H1 (cell line): ENCODE measurements around the gene TMC6. TPM values are rescaled to one million over a fixed set of nuclear protein-coding genes. Genes with fewer than 3 reads are reported as not detected.

ENCODE experiments used
- CTCF ChIA-PET: fragments of 300-600 bp; sonication (Branson Sonifier 250); formaldehyde crosslinking; loops from one replicate; lab custom pipeline; 2021; ENCODE audit not compliant: partially characterized antibody; lab: Charles Lee
- POLR2A ChIA-PET: fragments of 300-600 bp; sonication (Branson Sonifier 250); formaldehyde crosslinking; loops from one replicate; lab custom pipeline; 2021; ENCODE audit warnings: inconsistent platforms; ENCODE audit not compliant: partially characterized antibody; lab: Charles Lee
- DNase-seq, 2 experiments: peaks; one replicate each; pipeline versions ENCODE4 v3.0.0 to v3.0.0-alpha.2; 2010 to 2022; ENCODE audit warnings: low spot score in 2 of 2, low read depth in 1 of 2, mixed read lengths in 1 of 2
- FAIRE-seq: peaks from 2 replicates; lab custom pipeline; 2011; peaks lifted over from hg19 to GRCh38; lab: Jason Lieb, UNC
- H2AFZ ChIP-seq: 2 replicates; pipeline ENCODE4 v1.8.1; 2012; ENCODE audit warnings: low read length, inconsistent platforms
- H2AK5ac ChIP-seq: 2 replicates; pipeline ENCODE4 v1.6.1; 2013; ENCODE audit warnings: low read depth, low read length
- H2BK120ac ChIP-seq: replicated peaks from 2 replicates; pipeline ENCODE3; 2013; ENCODE audit warnings: low read depth, low read length, inconsistent platforms
- H2BK12ac ChIP-seq: 2 replicates; pipeline ENCODE4 v1.6.1; 2013; ENCODE audit warnings: low read depth, low read length
- H2BK15ac ChIP-seq: 2 replicates; pipeline ENCODE4 v1.6.1; 2013; ENCODE audit warnings: low read length
- H2BK20ac ChIP-seq: 2 replicates; pipeline ENCODE4 v1.6.1; 2013; ENCODE audit warnings: low read length
- H2BK5ac ChIP-seq: 2 replicates; pipeline ENCODE4 v1.6.1; 2013; ENCODE audit warnings: low read depth, low read length
- H3K14ac ChIP-seq: 2 replicates; pipeline ENCODE4 v1.6.1; 2013; ENCODE audit warnings: inconsistent platforms; ENCODE audit not compliant: insufficient read length
- H3K18ac ChIP-seq: 2 replicates; pipeline ENCODE4 v1.6.1; 2013; ENCODE audit warnings: low read length; ENCODE audit errors: extremely low read depth
- H3K23ac ChIP-seq: 2 replicates; pipeline ENCODE4 v1.6.1; 2013; ENCODE audit warnings: inconsistent platforms; ENCODE audit not compliant: insufficient read length
- H3K23me2 ChIP-seq: 2 replicates; pipeline ENCODE4 v1.6.1; 2013; ENCODE audit warnings: low read depth, low read length
- H3K27ac ChIP-seq: 2 replicates; pipeline ENCODE4 v1.6.1; 2011; ENCODE audit warnings: low read depth, low read length, inconsistent platforms
- H3K27me3 ChIP-seq, 4 experiments: replicated peaks in 1 of 4; 1 replicate in 1 of 4; 2 replicates in 3 of 4; pipeline versions ENCODE4 v1.6.1 to v1.8.1; 2011 to 2013; ENCODE audit warnings: low read length in 3 of 4, mild to moderate bottlenecking in 3 of 4, inconsistent platforms in 2 of 4, mixed read lengths in 2 of 4, moderate library complexity in 1 of 4; ENCODE audit not compliant: control insufficient read depth in 3 of 4, insufficient read depth in 3 of 4; ENCODE audit errors: extremely low read depth in 1 of 4
- H3K36me3 ChIP-seq, 4 experiments: 2 replicates each; pipeline versions ENCODE4 v1.6.1 to v1.8.1; 2011 to 2013; ENCODE audit warnings: mild to moderate bottlenecking in 4 of 4, low read length in 3 of 4, moderate library complexity in 2 of 4, control low read depth in 1 of 4, inconsistent platforms in 1 of 4; ENCODE audit not compliant: insufficient read depth in 4 of 4, control insufficient read depth in 2 of 4
- H3K4ac ChIP-seq: replicated peaks from 2 replicates; pipeline ENCODE3; 2013; ENCODE audit warnings: low read length, low read depth, mixed read lengths, inconsistent platforms; ENCODE audit not compliant: insufficient read length
- H3K4me1 ChIP-seq, 4 experiments: replicated peaks in 1 of 4; 1 replicate in 1 of 4; 2 replicates in 3 of 4; pipeline versions ENCODE4 v1.6.1 to v1.8.1; 2011 to 2013; ENCODE audit warnings: low read length in 3 of 4, inconsistent platforms in 2 of 4, mixed read lengths in 1 of 4; ENCODE audit not compliant: insufficient read depth in 4 of 4, control insufficient read depth in 3 of 4
- H3K4me2 ChIP-seq, 2 experiments: 2 replicates each; pipeline versions ENCODE4 v1.6.1 to v1.8.1; 2011 to 2013; ENCODE audit warnings: low read depth in 2 of 2, low read length in 2 of 2, control low read depth in 1 of 2, inconsistent platforms in 1 of 2, mild to moderate bottlenecking in 1 of 2; ENCODE audit not compliant: insufficient read depth in 1 of 2
- H3K4me3 ChIP-seq, 4 experiments: fragments of 200-600, 300-600 bp in 1 of 4; sonication (generic), shearing (Covaris generic), sonication (Bioruptor Twin) in 1 of 4; 2 replicates each; pipeline versions ENCODE4 v1.5.1 to v1.8.1; 2011 to 2016; ENCODE audit warnings: low read length in 4 of 4, low read depth in 3 of 4, control low read depth in 2 of 4, inconsistent platforms in 2 of 4, mild to moderate bottlenecking in 2 of 4, mixed read lengths in 1 of 4, moderate library complexity in 1 of 4; ENCODE audit not compliant: insufficient read depth in 2 of 4; ENCODE audit errors: extremely low read depth in 1 of 4
- H3K56ac ChIP-seq: replicated peaks from 2 replicates; pipeline ENCODE3; 2013; ENCODE audit warnings: low read depth, mild to moderate bottlenecking, mixed read lengths, low read length, inconsistent platforms; ENCODE audit not compliant: insufficient read length
- H3K79me1 ChIP-seq: 2 replicates; pipeline ENCODE4 v1.6.1; 2013; ENCODE audit warnings: low read depth, low read length, control low read depth
- H3K79me2 ChIP-seq, 2 experiments: 2 replicates each; pipeline versions ENCODE4 v1.6.1 to v1.8.1; 2012 to 2013; ENCODE audit warnings: low read length in 2 of 2, mild to moderate bottlenecking in 2 of 2, inconsistent platforms in 1 of 2; ENCODE audit not compliant: insufficient read depth in 2 of 2, control insufficient read depth in 1 of 2
- H3K9ac ChIP-seq, 4 experiments: replicated peaks in 1 of 4; 1 replicate in 1 of 4; 2 replicates in 3 of 4; pipeline versions ENCODE4 v1.6.1 to v1.8.1; 2011 to 2013; ENCODE audit warnings: low read depth in 3 of 4, low read length in 3 of 4, control low read depth in 2 of 4, mild to moderate bottlenecking in 2 of 4, moderate library complexity in 2 of 4, inconsistent platforms in 1 of 4; ENCODE audit errors: extremely low read depth in 1 of 4
- H3K9me3 ChIP-seq, 2 experiments: 2 replicates each; pipeline versions ENCODE4 v1.6.1 to v1.8.1; 2012 to 2013; ENCODE audit warnings: mild to moderate bottlenecking in 2 of 2, moderate library complexity in 2 of 2, control low read depth in 1 of 2, inconsistent platforms in 1 of 2, low read depth in 1 of 2, low read length in 1 of 2, mixed read lengths in 1 of 2; ENCODE audit not compliant: insufficient read depth in 2 of 2
- H4K20me1 ChIP-seq, 2 experiments: replicated peaks in 1 of 2; 2 replicates each; pipeline versions ENCODE3 to v1.8.1; 2011 to 2013; ENCODE audit warnings: inconsistent platforms in 2 of 2, low read length in 2 of 2, mild to moderate bottlenecking in 1 of 2; ENCODE audit not compliant: insufficient read depth in 2 of 2, control insufficient read depth in 1 of 2
- H4K5ac ChIP-seq: 2 replicates; pipeline ENCODE4 v1.6.1; 2013; ENCODE audit warnings: low read length, low read depth, mixed read lengths, inconsistent platforms; ENCODE audit not compliant: insufficient read length
- H4K8ac ChIP-seq: 2 replicates; pipeline ENCODE4 v1.8.0; 2013; ENCODE audit warnings: mild to moderate bottlenecking, moderate library complexity, low read length, inconsistent platforms; ENCODE audit not compliant: insufficient read depth; ENCODE audit errors: extremely low read depth
- H4K91ac ChIP-seq: replicated peaks from 2 replicates; pipeline ENCODE3; 2013; ENCODE audit warnings: low read length, mixed read lengths, inconsistent platforms; ENCODE audit not compliant: insufficient read length
- CBX5 ChIP-seq: fragments of 300-800, 300-1000 bp; sonication (generic); IDR thresholded peaks from 2 replicates; pipeline ENCODE4 v1.7.1; 2016; ENCODE audit warnings: antibody characterized with exemption, low read length, low read depth
- CBX8 ChIP-seq: fragments of 300-800, 300-1000 bp; sonication (generic); IDR thresholded peaks from 2 replicates; pipeline ENCODE4 v1.7.1; 2016; ENCODE audit warnings: low read depth, low read length, borderline replicate concordance
- FOSL1 ChIP-seq: IDR thresholded peaks from 2 replicates; pipeline ENCODE4 v1.6.1; 2011; ENCODE audit warnings: mild to moderate bottlenecking, low read depth, low read length, moderate library complexity; ENCODE audit not compliant: insufficient read depth
- JUN ChIP-seq: IDR thresholded peaks from 2 replicates; pipeline ENCODE4 v1.6.1; 2011; ENCODE audit warnings: low read depth, mild to moderate bottlenecking, improper control_type of control experiment, low read length
- KDM1A ChIP-seq: fragments of 200-600, 300-600 bp; sonication (generic); IDR thresholded peaks from 2 replicates; pipeline ENCODE4 v1.7.1; 2016; ENCODE audit warnings: mild to moderate bottlenecking, low read length, borderline replicate concordance
- POLR2AphosphoS5 ChIP-seq: IDR thresholded peaks from 2 replicates; pipeline ENCODE4 v1.6.1; 2011; ENCODE audit warnings: low read depth, low read length
- SP2 ChIP-seq: IDR thresholded peaks from 2 replicates; pipeline ENCODE4 v1.6.1; 2012; ENCODE audit warnings: mild to moderate bottlenecking, low read length, inconsistent platforms
- TEAD4 ChIP-seq: IDR thresholded peaks from 2 replicates; pipeline ENCODE4 v1.6.1; 2012; ENCODE audit warnings: low read depth, low read length, inconsistent platforms, mixed read lengths
- WGBS, 2 experiments: shearing (Covaris generic) in 1 of 2; methylation state at CpG; one replicate each; pipeline versions ENCODE4 v1.1.6 to v1.1.7; 2013 to 2015; ENCODE audit warnings: low lambda C conversion rate in 2 of 2, mixed read lengths in 2 of 2, inconsistent platforms in 1 of 2, low coverage in 1 of 2, missing lambda C conversion rate in 1 of 2; ENCODE audit not compliant: insufficient replicate concordance in 2 of 2, insufficient coverage in 1 of 2, insufficient read length in 1 of 2; ENCODE audit errors: extremely low coverage in 1 of 2, missing lambda C conversion rate in 1 of 2; 5-methylcytosine and 5-hydroxymethylcytosine counted together
- polyA plus RNA-seq, 7 experiments: library from polyadenylated mRNA; depleted of rRNA in 3 of 7; stranded (reverse) in 5 of 7; unstranded in 2 of 7; fragments of >200 nt in 5 of 7; fragments of 200-250 nt in 2 of 7; gene quantifications; 1 replicate in 5 of 7; 2 replicates in 1 of 7; 4 replicates in 1 of 7; pipeline versions ENCODE4 v1.2.1 to v1.2.3, GENCODE V29; 2011 to 2013; ENCODE audit warnings: missing spikeins in 2 of 7, mixed read lengths in 2 of 7
- total RNA-seq: library from RNA; stranded (reverse); fragmentation: NEBNext Ultra II Directional; extraction: Animal tissue kit (Norgen Biotek cat#: 25700); gene quantifications from 2 replicates; pipeline ENCODE4 v1.2.1, GENCODE V29; 2021

TMC6 gene
- total and polyA plus RNA-seq, 2 of the 8 experiments (the other 6 are each of a cell fraction or from before 2014, with no cell fraction given), result 39.4 to 77.6 TPM

- Histone ChIP-seq H3K56ac (no peak overlapping the region), H3K79me1 (no peaks in the 10 kb centered on the region), H2BK120ac (no peak overlapping the region), H2BK12ac (no peak overlapping the region), H2BK15ac (0 out of 2 replicates have a peak overlapping the region, but pooled peaks have one; percentile 29), H4K5ac (no peak overlapping the region), H2BK20ac (no peak overlapping the region), H3K9ac (no peak overlapping the region), H3K23me2 (no peaks in the 10 kb centered on the region), H4K8ac (no peak overlapping the region), H3K4me1 (no peaks in the 10 kb centered on the region; a peak in 2 of 7 replicates), H3K27me3 (0 out of 7 replicates have a peak, but pooled peaks cover 0 to 2% (median 0%) of the 10 kb centered on the region in 4 experiments), H3K9me3 (no peaks in the 10 kb centered on the region), H3K4ac (no peak overlapping the region), H4K20me1 (peaks cover 0 to under 1% of the 10 kb centered on the region in 2 experiments), H2AFZ (no peak overlapping the region), H3K79me2 (no peaks in the 10 kb centered on the region), H3K36me3 (no peaks in the 10 kb centered on the region), H3K4me3 (no peak overlapping the region), H3K14ac (no peak overlapping the region), H3K27ac (no peak overlapping the region), H2AK5ac (no peak overlapping the region), H2BK5ac (no peak overlapping the region), H3K4me2 (no peak overlapping the region), H4K91ac (no peak overlapping the region), H3K18ac (no peak overlapping the region), H3K23ac (no peak overlapping the region)
- POLR2A ChIA-PET, result interaction anchor here (1.2 to 2.2 kb wide), 2 partner anchors 23 to 29 kb away, joined by 3 to 8 read pairs; no protein-coding TSS in a partner anchor
- WGBS, 2 experiments, result 87% methylated on average over 7 of the region's 7 CpGs; no CpG with 5 or more reads in 1 of the 2 experiments
- CTCF ChIA-PET, result interaction anchor here (0.6 to 1.5 kb wide), 5 partner anchors 9 to 260 kb away, joined by 3 to 5 read pairs (median 4); partner anchors contain the start of gene AFMID
- TF ChIP-seq FOSL1 (no peak), KDM1A (peak; percentile 74), CBX5 (no peak), TEAD4 (no peak), POLR2AphosphoS5 (no peak), CBX8 (no peak), SP2 (no peak), JUN (no peak)
- DNase-seq (no peak), FAIRE-seq (no peak)
Observed at GRCh38 chr17:78146471-78146869, 17.9 kb upstream of the TMC6 start.
